ENCODE data around the gene TNNC2.

DNA sequence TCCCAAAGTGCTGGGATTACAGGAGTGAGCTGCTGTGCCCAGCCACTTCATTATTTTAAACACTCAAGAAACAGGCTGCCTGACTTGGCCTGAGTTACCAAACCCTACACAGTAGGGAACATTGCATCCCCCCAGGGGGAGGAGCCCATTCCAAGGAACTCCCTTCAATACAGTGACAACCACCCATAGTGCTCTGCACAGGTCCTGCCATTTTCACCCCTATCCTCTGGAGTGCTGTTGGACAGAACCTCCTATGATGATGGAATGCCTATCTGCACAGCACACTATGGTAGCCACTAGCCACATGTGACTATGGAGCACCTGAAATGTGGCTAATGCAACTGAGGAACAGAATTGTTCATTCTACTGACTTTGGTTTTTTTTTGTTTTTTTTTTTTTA, 18.3 kb upstream of the TNNC2 start:
- no peak for TF ChIP-seq CTCF (conservative IDR thresholded peaks at IDR 0.05 in 1 of 2, IDR thresholded peaks at IDR 0.05 in 1 of 2; ENCODE audit: extremely low read depth in 1 of 2, insufficient read depth in 1 of 2, low read depth in 1 of 2, low read length in 2 of 2)
- no peak for TF ChIP-seq EZH2 (IDR thresholded peaks at IDR 0.05; ENCODE audit: borderline replicate concordance, low read length)
